Stimulated activated naive CD8-positive, alpha-beta T cell treated with anti-CD3 and anti-CD28 coated beads, Interleukin-15, amount 100 ng/mL, for 72 hours (primary cell): ENCODE data around the gene COL13A1.

ENCODE experiments used
- ATAC-seq: fragments of 150-1000 bp; cut with Tn5 transposase; 2 replicates; pipeline ENCODE4 v1.10.0; 2021; ENCODE audit warnings: mild to moderate bottlenecking, moderate library complexity
- DNase-seq, 2 donors: peaks; one replicate each; pipeline ENCODE4 v3.0.0; 2021 to 2022
- H3K27ac Mint-ChIP-seq, 2 donors: one replicate each; pipeline ENCODE4 v1.8.0; 2022; ENCODE audit warnings: mild to moderate bottlenecking in 2 of 2, mixed read lengths in 2 of 2, moderate library complexity in 2 of 2
- H3K27me3 Mint-ChIP-seq: one replicate; pipeline ENCODE4 v1.8.0; 2022; ENCODE audit warnings: mixed read lengths
- H3K4me1 Mint-ChIP-seq: one replicate; pipeline ENCODE4 v1.8.0; 2022; ENCODE audit warnings: mild to moderate bottlenecking, mixed read lengths
- H3K4me3 Mint-ChIP-seq, 2 donors: one replicate each; pipeline ENCODE4 v1.8.0; 2022; ENCODE audit warnings: mild to moderate bottlenecking in 2 of 2, mixed read lengths in 2 of 2, moderate library complexity in 1 of 2
- H3K9me3 Mint-ChIP-seq, 2 donors: one replicate each; pipeline ENCODE4 v1.8.0; 2022; ENCODE audit warnings: mixed read lengths in 2 of 2

Gene COL13A1

DNA sequence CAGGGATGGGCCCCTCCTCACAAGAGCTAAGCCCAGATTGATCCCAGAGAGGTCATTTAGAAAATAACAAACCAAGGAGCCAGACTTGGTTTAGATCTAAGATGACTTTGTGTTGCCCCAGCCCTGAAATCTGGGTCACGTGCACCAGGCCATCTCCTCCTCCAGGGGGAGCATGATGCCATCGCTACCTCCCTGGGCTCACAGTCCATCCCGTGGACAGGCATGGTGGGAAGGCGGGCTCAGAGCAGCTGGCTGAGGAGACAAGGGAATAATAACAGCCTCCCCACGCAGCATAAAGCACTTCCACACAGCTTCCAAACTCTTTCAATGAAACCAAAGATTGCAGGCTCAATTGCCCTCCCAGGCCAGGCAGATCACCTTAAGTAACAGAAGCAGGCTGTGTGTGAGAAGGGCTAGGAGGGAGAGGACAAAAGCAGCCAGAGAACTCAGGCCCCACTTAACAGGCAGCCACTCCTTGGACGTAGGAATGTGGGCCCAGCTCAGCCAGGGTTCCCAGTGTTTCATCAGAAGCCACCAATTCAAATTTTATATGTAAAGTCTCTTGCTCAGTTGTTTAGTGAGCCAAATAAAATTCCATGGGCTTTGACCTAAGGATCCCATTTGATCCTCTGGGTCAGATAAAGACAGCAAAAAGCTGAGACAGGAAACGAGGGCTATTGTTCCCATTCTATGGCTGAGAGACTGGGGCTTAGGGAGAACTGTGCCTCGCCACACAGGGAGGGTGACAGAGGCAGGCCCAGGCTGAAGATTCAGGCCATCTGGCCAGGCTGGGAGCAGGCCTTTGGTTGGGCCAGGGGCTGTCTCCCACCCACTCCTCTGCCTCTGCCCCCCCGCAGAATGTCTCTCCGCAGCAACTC lies 100.2 kb downstream of the COL13A1 start:
- DNase-seq (peak; percentile 15 to 16), ATAC-seq (no peak)
- peaks cover 8% of the 10 kb centered on the region for H3K27me3 Mint-ChIP-seq
- H3K4me1 Mint-ChIP-seq: no peaks in the 10 kb centered on the region
- H3K9me3 Mint-ChIP-seq: no peaks in the 10 kb centered on the region
- H3K4me3 Mint-ChIP-seq: no peak overlapping the region
- H3K27ac Mint-ChIP-seq: no peak overlapping the region

DNA sequence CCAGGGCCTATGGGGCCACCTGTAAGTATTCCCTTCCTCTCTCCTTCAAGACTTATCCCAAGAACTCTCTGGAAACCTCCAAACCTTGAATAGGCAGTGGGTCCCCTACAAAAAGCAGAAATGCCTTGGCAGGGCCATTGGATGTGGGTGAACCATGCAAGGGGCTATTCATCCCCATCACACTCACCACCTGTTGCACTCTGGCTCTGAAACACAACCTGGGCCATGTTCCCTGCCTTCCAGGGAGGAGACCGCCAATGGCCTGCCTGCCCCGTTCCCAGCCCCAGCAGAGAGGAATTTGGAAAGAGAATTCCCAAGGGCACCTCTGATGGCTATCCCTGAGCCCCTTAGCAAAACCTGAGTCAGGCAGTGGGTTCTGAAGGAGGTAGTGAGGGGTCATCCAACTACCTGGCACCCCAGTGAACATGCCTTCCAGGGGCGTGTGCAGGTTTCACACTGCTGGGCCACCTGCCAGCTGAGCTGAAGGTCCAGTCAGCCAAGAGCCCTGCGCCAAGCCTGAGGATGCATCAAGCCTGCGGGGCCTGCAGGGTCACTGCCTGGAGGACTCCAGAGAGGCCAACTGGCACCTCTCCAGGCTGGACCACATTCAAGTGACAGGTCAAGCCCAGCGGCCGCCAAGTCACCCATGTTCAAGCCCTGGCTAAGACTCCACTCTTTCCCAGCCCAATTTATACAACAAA lies 101.3 kb downstream of the COL13A1 start:
- Mint-ChIP-seq H3K27me3 (peaks cover 8% of the 10 kb centered on the region), H3K27ac (peak overlapping the region in 1 of 2 donors; percentile 67), H3K4me3 (no peak overlapping the region), H3K9me3 (no peaks in the 10 kb centered on the region), H3K4me1 (no peaks in the 10 kb centered on the region)
- ATAC-seq (no peak), DNase-seq (no peak)

- Mint-ChIP-seq H3K27me3 (peaks cover 8% of the 10 kb centered on the region), H3K9me3 (no peaks in the 10 kb centered on the region), H3K4me1 (no peaks in the 10 kb centered on the region), H3K27ac (no peak overlapping the region), H3K4me3 (no peak overlapping the region)
- DNase-seq: no peak
- ATAC-seq: no peak
Observed at GRCh38 chr10:69904533-69904932, 102.8 kb downstream of the COL13A1 start.

GRCh38 chr10:69906425-69906824 lies 104.7 kb downstream of the COL13A1 start:
- Mint-ChIP-seq H3K9me3 (no peaks in the 10 kb centered on the region), H3K4me1 (no peaks in the 10 kb centered on the region), H3K4me3 (no peak overlapping the region), H3K27me3 (peaks cover 8% of the 10 kb centered on the region), H3K27ac (no peak overlapping the region)
- no peak for DNase-seq
- ATAC-seq: no peak

GRCh38 chr10:69907517-69907916 lies 105.8 kb downstream of the COL13A1 start:
- ATAC-seq: no peak
- H3K4me1 Mint-ChIP-seq: no peaks in the 10 kb centered on the region
- H3K4me3 Mint-ChIP-seq: no peak overlapping the region

GRCh38 chr10:69908124-69908523 lies 106.4 kb downstream of the COL13A1 start:
- Mint-ChIP-seq H3K27ac (peak overlapping the region in 1 of 2 donors; percentile 36), H3K4me3 (no peak overlapping the region), H3K4me1 (no peaks in the 10 kb centered on the region), H3K9me3 (no peaks in the 10 kb centered on the region), H3K27me3 (peaks cover 8% of the 10 kb centered on the region)
- DNase-seq (no peak), ATAC-seq (no peak)

More at GRCh38 chr10:69907517-69907916, 105.8 kb downstream of the COL13A1 start:
- no peaks in the 10 kb centered on the region for H3K9me3 Mint-ChIP-seq
- H3K27me3 Mint-ChIP-seq: peaks cover 8% of the 10 kb centered on the region
- no peak for DNase-seq
- H3K27ac Mint-ChIP-seq: no peak overlapping the region

- Mint-ChIP-seq H3K27ac (no peak overlapping the region), H3K4me1 (no peaks in the 10 kb centered on the region), H3K9me3 (no peaks in the 10 kb centered on the region), H3K27me3 (peaks cover 2% of the 10 kb centered on the region), H3K4me3 (no peak overlapping the region)
- DNase-seq (no peak), ATAC-seq (no peak)
Observed at GRCh38 chr10:69910561-69910960, 108.9 kb downstream of the COL13A1 start.

GRCh38 chr10:69911613-69912528 lies 110.2 kb downstream of the COL13A1 start:
- Mint-ChIP-seq H3K4me3 (no peak overlapping the region), H3K27ac (no peak overlapping the region), H3K4me1 (no peaks in the 10 kb centered on the region), H3K27me3 (no peaks in the 10 kb centered on the region), H3K9me3 (no peaks in the 10 kb centered on the region)
- no peak for ATAC-seq
- DNase-seq: no peak

GRCh38 chr10:69912589-69912988 lies 110.9 kb downstream of the COL13A1 start:
- H3K27ac Mint-ChIP-seq: no peak overlapping the region
- H3K4me1 Mint-ChIP-seq: no peaks in the 10 kb centered on the region
- no peak for DNase-seq
- H3K4me3 Mint-ChIP-seq: no peak overlapping the region
- no peaks in the 10 kb centered on the region for H3K9me3 Mint-ChIP-seq
- H3K27me3 Mint-ChIP-seq: no peaks in the 10 kb centered on the region
- no peak for ATAC-seq

DNA sequence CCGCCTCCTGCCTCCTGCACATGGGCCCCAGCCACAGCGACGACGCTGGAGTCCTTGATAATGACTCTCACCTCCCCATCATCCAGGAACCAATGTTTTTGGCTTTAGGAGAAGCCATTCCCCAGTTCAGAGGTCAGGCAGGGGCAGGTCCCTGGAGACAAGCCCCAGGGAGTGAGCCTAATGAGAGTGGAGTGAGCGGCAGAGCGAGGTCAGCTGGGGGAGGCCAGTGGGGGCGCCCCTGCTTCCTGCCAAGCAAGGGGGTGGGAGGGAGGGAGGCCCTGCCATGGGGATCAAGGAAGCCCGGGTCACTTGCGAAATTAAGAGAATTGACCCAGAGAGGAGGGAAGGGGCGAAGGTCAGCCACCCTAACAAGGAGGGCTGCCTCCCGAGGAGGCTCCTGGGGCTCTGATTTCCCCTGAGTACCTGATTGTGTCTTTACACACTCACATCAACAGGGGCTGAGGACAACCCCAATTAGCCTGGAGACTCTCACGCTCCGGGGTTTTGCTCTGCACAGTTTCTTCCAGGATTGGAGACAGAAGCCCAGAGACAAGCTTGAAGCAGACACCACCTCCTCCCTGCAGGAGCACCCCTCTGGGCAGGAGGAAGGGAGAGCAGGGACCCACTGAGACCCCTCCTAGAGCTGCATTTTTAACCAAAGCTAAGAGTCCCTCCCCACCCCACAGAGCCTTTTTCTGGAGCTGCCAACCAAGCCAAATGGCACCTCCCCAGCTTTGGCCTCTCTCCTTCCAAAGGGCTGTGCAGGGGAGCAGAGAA lies 112.1 kb downstream of the COL13A1 start:
- Mint-ChIP-seq H3K27me3 (no peaks in the 10 kb centered on the region), H3K4me3 (no peak overlapping the region), H3K9me3 (no peaks in the 10 kb centered on the region), H3K27ac (no peak overlapping the region), H3K4me1 (no peaks in the 10 kb centered on the region)
- ATAC-seq: no peak
- DNase-seq: no peak

- H3K9me3 Mint-ChIP-seq: no peaks in the 10 kb centered on the region
- no peak overlapping the region for H3K4me3 Mint-ChIP-seq
- DNase-seq (peak; percentile 59 to 64), ATAC-seq (peak; percentile 70)
- H3K27ac Mint-ChIP-seq: no peak overlapping the region
- no peaks in the 10 kb centered on the region for H3K4me1 Mint-ChIP-seq
- H3K27me3 Mint-ChIP-seq: no peaks in the 10 kb centered on the region
Observed at GRCh38 chr10:69914398-69915214, 112.9 kb downstream of the COL13A1 start.

- H3K9me3 Mint-ChIP-seq: no peaks in the 10 kb centered on the region
- no peak for DNase-seq
- H3K27me3 Mint-ChIP-seq: no peaks in the 10 kb centered on the region
- H3K27ac Mint-ChIP-seq: no peak overlapping the region
- H3K4me1 Mint-ChIP-seq: no peaks in the 10 kb centered on the region
- no peak for ATAC-seq
- H3K4me3 Mint-ChIP-seq: no peak overlapping the region
Observed at GRCh38 chr10:69915215-69915560, 113.5 kb downstream of the COL13A1 start.

- H3K27me3 Mint-ChIP-seq: no peaks in the 10 kb centered on the region
- DNase-seq: no peak
- H3K27ac Mint-ChIP-seq: no peak overlapping the region
- ATAC-seq: no peak
- H3K4me3 Mint-ChIP-seq: no peak overlapping the region
- H3K4me1 Mint-ChIP-seq: no peaks in the 10 kb centered on the region
- H3K9me3 Mint-ChIP-seq: no peaks in the 10 kb centered on the region
Observed at GRCh38 chr10:69916118-69916517, 114.4 kb downstream of the COL13A1 start.

GRCh38 chr10:69918036-69918435 lies 116.3 kb downstream of the COL13A1 start:
- Mint-ChIP-seq H3K27me3 (no peaks in the 10 kb centered on the region), H3K9me3 (no peaks in the 10 kb centered on the region), H3K4me3 (no peak overlapping the region), H3K4me1 (no peaks in the 10 kb centered on the region), H3K27ac (no peak overlapping the region)
- ATAC-seq: no peak
- no peak for DNase-seq
